Skin of body (tissue), 2 donors: ENCODE measurements around the gene DBNDD2. TPM values are rescaled to one million over a fixed set of nuclear protein-coding genes. Genes with fewer than 3 reads are reported as not detected.

ENCODE experiments used
- DNase-seq: peaks from one replicate; lab custom pipeline; 2025; lab: John Stamatoyannopoulos, UW
- total RNA-seq: library from RNA; depleted of rRNA; stranded (reverse); fragments of >200 nt; gene quantifications from one replicate; pipeline ENCODE4 v1.2.3, GENCODE V29; 2014

DBNDD2 gene
- total RNA-seq, 1 donor from 2014 or later = 10.3 TPM

DNA sequence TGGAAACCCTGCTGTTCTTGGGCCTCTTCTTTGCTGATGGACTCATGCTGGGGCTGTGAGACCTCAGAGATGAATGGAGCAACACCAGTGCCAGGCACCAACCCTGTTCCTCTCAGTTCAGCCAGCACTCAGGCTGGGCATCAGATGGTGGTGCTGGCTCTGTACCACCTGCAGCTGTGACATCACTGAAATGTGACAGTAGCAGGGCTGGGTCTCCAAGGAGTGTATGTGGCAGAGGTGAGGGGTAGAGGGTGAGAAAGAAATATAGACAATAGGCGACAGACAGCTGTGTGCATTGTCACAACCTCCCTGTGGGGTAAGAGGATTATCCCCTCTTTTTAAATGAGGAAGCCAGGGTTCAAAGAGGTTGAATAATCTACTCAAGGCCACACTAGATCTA is 29.9 kb upstream of the DBNDD2 start, which contains the start of gene TP53TG5:
Gene TP53TG5, minus strand, starts transcription at position 135 of the 400 bp plus-strand sequence. Its CDS starts 89 bp downstream, at position 46.
- no peak for DNase-seq

DNA sequence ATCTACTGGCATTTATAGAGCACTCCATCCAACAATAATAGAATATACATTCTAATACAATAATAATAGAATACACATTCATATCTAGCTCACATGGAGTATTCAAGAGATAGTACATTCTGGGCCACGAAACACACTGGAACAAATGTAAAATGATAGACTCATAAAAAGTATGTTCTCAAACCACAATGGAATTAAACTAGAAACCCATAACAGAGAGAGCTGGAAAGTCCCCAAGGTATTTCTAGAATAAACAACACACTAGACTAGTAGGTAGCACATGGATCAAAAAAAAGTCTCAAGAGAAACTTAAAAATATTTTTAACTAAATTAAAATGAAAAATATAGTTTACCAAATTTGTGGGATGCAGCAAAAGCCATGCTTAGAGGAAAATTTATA is 20.8 kb upstream of the DBNDD2 start:
- no peak for DNase-seq

DNA sequence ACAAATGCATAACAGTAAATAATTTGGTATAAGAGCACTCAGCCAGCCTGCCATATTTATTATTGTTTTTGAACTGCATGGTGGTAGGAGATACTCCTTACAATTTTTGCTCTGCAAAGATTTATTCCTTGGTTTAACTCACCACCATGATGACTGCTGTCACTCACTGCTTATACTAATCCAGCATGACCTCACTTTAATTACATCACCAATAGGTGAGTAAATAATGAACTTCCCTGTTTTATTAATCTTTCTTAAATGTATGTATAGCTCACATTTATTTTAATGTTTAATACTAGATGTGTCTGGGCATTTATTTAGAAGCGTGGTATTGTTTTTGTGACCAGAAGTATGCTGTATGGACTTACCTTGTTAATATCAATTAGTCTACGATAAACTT is 17.2 kb upstream of the DBNDD2 start:
- DNase-seq = no peak

DNA sequence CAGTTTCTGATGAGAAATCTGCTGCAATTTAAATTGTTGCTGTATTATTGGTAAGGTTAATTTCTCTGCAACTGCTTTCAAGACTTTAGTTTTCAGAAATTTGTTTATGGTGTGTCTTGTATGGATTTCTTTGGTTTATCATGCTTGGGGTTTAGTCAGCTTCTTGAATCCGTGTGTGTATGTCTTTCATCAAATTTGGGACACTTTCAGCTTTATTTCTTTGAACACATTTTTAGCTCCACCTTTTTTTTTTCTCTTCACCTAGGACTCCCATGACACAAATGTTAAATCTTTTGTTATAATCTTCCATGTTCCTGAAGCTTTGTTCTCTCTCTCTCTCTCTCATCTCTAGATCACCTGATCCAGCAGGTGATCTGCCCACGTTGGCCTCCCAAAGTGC is 16.5 kb upstream of the DBNDD2 start:
- DNase-seq = no peak

DNA sequence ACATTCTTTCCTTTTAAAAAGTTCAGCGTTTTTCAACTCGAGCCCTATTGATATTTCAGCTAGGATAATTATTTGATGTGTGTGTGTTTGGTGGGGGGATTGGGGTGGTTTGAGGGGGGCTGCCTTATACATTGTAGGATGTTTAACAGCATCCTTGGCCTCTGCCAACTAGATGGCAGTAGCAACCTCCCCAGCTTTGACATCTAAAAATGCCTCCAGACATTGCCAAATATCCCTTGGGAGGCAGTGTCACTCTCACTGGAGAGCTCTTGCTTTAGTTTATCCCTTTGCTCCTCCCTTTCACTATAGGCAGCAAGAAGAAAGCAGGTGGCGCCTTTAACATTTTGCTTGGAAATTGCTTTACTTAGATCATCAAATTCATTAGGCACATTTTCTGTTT is 15.4 kb upstream of the DBNDD2 start:
- DNase-seq = no peak

DNA sequence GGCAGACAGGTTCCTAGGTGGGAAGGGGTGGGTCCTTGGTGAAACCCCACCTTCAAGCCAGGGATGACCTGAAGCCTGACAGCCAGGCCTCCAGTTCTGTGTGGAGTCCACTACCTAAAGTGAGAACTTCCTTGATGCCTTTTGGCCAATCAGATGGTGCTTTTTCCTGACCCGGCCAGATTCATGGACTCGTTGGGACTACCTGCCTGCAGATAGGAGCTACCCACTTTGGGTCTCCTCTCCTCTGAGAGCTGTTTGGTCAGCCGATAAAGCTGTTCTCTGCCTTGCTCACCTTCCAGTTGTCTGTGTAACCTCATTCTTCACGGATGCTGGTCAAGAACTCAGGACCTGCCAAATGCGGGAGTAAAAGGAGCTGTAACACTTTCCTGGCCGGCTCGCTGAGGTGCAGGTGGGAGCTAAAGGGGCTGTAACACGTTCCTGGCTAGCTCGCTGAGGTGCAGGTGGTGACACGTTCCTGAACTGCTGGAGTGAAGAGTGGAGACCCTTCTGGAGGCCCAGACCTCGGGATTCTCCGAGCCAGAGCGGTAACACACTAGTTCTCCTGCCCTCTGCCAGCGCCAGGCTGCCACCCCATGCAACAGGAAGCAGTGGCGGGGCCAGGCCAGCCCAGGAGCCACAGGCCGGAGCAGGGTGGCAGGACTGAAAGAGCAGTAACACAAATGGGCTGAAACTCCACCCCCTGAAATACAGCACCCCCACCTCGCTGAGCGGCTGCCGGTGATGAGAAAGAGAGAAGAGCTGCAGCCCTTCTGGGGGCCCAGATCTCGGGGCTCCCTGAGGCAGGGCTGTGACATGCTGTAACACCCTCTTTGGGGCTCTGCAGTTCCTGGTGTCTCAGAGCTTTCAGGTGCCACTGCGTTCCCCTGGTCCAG is 13.6 kb upstream of the DBNDD2 start:
- no peak for DNase-seq

DNA sequence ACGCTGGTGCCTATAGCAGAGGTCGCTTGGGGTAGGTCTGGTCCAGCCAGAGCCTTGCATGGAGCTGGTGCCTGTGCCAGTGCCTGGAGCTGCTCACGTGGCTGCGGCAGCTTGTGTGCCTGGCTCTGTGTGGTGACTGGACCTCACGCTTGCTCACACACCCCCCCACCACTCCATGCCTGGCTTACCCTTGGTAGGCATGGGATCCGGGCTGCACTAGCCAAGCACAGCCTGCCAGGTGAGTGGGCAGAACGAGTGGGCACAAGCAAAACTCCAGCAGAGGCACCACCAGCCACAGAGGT is 13.0 kb upstream of the DBNDD2 start:
- no peak for DNase-seq

DNA sequence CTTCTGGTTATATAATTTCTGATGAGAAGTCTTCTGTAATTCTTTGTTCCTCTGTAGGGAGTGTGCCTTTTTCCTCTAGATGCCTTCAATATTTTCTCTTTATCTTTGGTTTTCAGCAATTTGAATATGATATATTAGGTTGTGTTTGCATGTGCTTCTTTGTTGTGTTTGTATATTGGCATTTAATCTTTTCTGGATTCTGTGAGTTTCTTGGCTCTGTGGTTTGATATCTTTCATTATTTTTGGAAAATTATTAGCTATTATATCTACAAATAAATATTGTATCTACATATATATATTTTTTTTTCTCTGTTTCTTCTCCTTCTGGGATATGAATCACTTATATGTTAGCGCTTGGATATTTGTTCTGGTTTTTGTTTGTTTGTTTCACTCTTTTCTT is 9.1 kb upstream of the DBNDD2 start:
- DNase-seq = no peak

DNA sequence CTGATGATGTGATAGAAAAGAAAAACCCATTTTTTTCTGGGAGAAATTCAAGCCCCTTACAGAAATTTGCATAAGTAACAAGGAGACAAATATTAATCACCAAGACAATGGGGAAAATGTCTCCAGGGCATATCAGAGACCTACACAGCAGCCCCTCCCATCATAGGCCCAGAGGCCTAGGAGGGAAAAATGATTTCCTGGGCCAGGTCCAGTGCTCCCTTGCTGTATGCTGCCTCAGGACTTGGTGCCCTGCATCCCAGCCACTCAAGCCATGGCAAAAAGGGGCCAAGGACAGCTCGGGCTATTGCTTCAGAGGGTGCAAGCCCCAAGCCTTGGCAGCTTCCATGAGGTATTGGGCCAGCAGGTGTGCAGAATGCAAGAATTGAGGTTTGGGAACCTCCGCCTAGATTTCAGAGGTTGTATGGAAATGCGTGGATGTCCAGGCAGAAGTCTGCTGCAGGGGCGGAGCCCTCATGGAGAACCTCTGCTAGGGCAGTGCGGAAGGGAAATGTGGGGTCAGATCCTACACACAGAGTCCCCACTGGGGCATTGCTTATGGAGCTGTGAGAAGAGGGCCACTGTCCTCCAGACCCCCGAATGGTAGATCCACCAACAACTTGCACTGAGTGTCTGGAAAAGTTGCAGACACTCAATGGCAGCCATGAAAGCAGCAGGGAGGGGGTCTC is 7.6 kb upstream of the DBNDD2 start:
- DNase-seq = no peak

DNA sequence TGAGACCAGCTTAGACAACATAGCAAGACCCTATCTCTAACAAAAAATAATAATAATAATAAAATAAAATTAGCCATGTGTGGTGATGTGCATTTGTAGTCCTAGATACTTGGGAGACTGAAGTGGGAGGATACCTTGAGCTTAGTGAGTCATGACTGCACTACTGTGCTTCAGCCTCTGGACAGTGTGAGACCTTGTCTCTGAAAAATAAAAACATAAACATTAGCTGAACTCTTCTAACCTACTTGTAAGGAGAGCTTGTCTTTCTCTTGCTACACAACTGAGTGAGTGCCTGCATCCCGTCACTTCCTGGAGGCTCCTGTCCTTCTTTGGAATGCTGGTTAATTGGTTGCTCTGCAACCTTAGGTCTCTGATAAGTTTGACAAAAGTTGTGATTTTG is 5.1 kb upstream of the DBNDD2 start:
- no peak for DNase-seq

DNA sequence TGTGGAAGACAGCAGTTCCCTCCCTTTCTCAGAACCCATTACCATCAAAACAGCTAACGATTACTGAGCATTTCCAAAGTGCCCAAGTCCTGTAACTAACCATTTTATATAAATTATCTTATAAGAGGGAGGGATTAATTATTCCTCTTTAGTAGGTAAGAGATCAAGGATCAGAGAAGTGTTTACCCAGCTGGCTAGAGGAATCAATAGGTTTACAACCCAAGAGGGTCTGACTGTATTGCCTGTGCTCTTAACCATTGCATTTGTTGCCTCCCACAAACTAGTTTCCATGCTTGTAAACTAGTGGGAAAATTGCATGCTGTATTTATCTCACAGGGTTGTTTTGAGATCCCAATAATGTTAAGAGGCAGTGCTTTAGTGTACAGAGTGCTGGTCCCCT is 3.7 kb upstream of the DBNDD2 start:
- DNase-seq = no peak

DNA sequence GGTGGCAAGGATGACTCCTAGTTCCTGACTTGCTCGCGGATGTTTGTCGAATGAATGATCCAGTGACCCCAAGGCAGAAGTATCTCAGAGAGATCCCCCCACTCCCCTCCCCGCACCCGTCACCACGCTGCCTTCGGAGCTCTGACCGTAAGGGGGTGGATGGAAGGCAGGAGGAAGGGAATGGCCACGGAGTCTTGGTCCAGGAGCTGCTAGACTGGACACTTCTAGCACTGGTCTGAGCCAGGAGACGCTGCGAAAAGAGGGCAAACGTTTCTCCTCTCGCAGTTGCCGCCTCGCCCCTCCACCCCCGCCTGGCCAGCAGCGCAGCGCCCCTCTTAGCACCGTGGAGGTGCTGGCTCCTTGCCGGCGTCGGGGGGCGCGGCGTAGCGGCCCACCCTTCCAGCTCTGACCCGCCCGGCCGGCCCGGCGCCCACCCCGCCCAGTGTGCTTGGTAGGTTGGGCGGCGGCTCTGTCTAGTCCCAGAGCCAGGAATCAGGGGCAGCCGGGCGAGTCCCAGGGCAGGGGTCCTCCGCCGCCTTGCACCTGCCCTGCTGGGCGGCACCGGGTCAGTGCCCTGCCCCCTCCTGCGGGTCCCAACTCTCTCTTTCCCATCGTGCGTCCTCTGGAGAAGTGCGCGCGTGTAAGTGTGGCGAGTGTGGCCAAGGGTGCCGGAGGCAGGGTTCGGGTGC is 2.4 kb upstream of the DBNDD2 start:
- no peak for DNase-seq

DNA sequence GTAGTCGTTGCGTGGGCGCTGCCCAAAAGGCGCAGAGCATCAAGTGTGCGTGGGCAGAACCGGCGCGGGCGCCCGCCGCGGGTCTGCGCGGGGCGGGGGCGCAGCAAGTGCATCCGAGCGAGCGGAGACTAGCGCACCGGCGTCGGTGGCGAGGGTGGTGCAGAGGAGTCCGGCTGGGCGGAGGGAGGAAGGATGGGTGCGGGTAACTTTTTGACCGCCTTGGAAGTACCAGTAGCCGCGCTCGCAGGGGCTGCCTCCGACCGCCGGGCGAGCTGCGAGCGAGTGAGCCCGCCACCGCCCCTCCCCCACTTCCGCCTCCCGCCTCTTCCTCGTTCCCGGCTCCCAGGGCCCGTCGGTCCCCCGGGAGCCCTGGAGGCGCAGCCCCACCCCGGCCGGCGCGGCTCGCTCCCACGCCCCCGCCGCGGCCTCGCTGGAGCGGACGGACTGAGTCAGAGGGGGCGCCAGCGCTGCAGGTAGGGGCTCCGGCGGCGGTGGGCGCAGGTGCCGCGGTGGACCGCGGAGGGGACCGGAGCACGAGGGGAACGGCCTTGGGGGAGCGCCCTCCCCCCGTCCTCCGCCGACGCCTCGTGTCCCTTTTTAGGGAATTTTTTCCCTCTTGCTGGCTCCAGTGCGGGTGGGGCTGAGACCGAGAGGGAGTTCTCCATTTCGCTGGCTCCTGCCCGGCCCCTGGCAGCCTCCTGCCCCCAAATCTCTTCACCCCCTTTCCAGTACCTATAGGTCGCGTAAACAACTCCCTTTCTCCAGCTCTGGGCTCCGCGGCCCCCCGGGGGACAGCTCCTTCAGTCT is 1.6 kb upstream of the DBNDD2 start:
- DNase-seq = no peak

DNA sequence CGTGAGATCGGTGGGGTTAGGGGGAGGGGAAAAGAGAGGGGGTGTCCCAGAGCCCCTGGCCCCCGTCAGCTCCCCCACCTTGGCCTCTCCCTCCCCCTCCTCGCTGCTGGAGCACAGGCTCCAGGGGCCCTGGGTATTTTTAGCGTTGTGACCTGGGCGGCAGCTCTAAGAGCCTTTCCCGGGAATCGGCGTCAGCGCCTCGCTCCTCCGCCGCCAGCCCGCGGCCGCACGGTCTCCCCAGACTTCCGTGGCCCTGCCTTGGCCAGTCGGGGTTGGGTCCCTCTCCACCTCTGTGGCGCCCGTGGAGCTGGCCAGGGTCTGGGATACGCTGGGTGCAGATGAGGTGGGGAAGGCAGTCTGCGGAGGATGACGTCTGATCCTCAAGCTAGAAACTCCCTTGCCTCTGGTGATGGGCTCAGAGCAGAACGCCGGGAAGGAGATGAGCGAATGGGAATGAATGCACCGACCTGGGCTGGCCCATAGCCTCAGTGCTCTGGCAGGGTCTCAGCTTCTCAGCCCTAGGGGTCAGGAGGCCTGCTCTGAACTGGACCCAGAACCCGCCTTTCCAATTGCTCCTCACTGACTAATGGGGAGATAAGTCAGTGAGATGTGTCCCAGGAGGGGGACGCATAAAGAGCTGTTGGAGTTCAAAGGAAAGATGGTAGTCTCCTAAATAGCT is 883 bp upstream of the DBNDD2 start:
- no peak for DNase-seq

DNA sequence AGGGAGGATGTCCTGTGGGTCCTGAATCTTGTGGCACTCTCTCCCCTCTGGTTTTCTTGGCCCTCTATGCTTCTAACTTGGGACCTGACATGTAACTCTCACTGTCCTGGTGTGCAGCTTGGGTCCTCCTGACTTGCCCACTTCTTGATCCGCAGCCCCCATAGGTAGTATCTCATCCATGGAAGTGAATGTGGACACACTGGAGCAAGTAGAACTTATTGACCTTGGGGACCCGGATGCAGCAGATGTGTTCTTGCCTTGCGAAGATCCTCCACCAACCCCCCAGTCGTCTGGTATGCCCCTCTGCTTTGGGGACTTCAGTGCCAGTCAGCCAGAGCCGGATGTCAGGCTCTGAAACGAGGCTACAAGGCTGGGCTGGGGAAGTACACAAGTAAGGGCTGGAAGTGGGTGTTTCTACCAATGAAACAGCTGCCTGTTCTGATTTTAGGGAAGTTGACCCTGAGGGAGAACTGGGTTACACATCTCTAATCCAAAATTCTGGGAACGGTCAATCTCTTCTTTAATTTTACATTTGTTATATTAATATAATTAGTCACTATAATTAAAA is 641 bp downstream of the DBNDD2 start:
- DNase-seq = no peak

DNA sequence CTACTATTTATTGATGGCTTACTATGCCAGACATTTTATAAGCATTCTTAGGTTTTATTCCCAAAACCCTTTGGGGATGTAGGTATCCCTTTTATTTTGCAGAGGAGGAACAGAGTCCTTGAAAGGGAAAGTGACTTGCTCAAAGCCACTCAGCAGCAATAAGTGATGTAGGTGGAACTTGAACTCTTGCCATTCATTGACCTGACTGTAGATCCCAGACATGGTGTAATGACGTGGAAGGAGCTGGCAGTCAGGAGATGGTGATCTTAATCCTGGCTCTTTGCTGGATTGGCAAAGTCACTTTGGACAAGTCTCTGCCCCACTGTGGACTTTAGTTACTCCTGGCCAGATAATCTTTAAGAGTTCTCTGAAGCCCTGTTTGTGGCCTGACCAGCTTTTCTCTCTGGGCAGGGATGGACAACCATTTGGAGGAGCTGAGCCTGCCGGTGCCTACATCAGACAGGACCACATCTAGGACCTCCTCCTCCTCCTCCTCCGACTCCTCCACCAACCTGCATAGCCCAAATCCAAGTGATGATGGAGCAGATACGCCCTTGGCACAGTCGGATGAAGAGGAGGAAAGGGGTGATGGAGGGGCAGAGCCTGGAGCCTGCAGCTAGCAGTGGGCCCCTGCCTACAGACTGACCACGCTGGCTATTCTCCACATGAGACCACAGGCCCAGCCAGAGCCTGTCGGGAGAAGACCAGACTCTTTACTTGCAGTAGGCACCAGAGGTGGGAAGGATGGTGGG is 1.6 kb downstream of the DBNDD2 start:
- DNase-seq = no peak

DNA sequence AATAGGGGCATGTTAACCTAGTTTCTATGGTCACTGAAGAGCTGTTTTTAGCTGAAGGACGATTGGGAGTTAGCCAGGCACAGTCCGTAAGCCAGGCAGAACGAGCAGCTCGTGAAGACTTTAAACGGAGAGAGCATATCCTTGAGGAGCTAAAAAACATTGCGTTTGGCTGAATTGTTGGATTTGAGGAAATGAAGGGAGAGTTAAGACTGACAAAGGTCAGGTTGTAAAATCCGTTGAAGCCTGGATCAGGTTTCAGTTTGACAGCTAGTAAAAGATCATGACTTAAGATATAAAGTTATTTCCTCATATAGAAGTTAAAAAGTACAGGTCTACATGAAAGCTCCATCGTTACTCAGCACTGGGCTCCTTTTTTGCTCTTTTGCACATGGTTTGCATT is 2.8 kb downstream of the DBNDD2 start:
- no peak for DNase-seq

DNA sequence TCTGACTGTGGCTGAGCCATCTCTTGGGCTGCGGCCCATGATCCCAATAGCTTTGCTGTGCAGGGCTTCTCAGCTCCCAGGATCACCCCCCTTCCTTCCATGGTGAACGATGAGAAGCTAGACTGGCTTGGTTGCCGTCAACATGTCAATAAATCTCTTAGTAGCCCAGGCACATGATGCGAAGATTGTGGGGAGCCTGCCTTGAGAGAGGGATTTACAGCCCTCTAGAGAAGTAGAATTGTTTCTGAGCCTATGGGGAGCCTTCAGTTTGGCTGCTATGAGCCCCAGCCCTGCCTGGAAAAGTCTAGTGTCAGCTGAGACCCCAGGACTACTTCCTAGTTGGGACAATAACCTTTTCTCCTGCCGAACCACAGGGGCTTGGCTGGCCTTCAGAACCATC is 4.6 kb downstream of the DBNDD2 start:
- DNase-seq = no peak

DNA sequence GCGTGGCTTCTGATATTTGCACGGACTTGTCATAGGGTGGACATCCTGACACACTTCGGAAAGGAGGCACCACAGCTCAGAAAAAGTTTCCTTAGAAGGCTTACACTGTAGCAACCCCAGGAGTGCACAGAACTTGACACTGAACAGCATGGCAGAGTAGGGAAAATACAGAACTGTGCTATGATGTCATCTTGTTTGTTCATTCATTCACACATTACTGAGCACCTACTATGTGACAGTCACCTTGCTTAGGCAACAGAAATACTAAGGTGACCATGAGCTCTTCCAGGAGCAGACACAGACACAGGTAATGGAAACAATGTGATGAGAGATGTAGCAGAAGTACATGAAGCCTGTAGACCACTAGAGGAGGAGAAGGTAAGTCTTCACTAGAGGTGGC is 5.4 kb downstream of the DBNDD2 start:
- DNase-seq = no peak
